T-helper 1 cell treated with Interleukin-12 subunit alpha and Interleukin-12 subunit beta and Interleukin-4 antibody, amounts not matched to agents 30 ng/mL and 1 ng/mL, for 36 hours (primary cell): ENCODE measurements around the gene RAI14. TPM values are rescaled to one million over a fixed set of nuclear protein-coding genes. Genes with fewer than 3 reads are reported as not detected.
"Not testable (repeated sequence)": the region's sequence is repeated elsewhere in the genome, so short reads cannot be mapped to it uniquely, and the experiment has no call there.

ENCODE experiments used
- intact Hi-C: fragments of 100-400 bp; cut with micrococcal nuclease; formaldehyde crosslinking; loops from one replicate; pipeline ENCODE4 v1.15.1; 2024
- total RNA-seq: library from RNA; stranded (reverse); gene quantifications from 2 replicates; pipeline ENCODE4 v1.2.3, GENCODE V29; 2022

Gene RAI14
- total RNA-seq, 1 donor from 2014 or later, result 0.88 TPM

GRCh38 chr5:34697308-34698108 lies 41.4 kb downstream of the RAI14 start:
- intact Hi-C loops, result no loop called here

GRCh38 chr5:34698109-34698419 lies 41.9 kb downstream of the RAI14 start:
- intact Hi-C loops, result no loop called here

DNA sequence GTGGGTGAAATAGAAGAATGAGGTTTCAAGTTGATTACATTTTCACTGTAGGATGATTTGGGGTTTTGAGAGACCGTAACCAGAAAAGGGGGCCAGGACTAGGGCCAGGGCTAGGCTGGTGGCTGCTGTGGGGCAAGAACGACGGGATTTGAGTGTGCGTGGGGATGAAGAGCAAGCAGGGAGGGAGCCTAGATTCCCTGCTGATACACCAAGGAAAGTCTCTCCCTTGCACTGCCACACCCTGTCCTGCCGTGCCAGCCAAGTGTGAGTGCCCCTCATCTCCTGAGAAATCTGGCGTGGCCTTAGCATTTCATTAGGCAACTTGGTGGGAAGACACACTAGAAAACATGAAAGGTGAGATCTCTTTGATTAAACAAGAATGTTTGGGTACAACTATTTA lies 42.6 kb downstream of the RAI14 start:
- intact Hi-C loops, result no loop called here

GRCh38 chr5:34699155-34700077 lies 43.3 kb downstream of the RAI14 start:
- intact Hi-C loops, result no loop called here

DNA sequence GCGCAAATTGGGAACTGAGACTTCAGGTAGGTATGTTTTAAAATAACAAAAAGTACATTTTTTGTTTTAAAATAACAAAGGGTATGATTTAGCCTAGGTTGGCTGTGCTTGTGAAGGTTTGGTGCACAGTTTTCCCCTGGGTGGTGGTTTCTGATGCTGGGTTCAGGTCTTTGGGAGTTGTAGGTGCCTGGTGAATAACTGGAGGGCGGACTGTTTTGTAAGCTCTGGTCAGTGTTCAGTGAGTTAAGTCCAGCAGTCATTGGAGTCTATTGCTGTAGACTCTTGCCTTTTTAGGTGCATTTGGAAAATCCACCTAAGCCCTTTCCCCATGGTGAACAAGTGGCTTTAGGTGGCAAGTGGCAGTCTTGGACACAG lies 43.9 kb downstream of the RAI14 start:
- intact Hi-C loops, result no loop called here

- intact Hi-C loops, result not testable (repeated sequence)
These were observed 45.3 kb downstream of the RAI14 start for GRCh38 chr5:34701442-34701841.

- intact Hi-C loops, result no loop called here
These were observed 47.9 kb downstream of the RAI14 start for GRCh38 chr5:34703767-34704713.

- intact Hi-C loops, result no loop called here
These were observed 50.0 kb downstream of the RAI14 start for GRCh38 chr5:34706084-34706483.

DNA sequence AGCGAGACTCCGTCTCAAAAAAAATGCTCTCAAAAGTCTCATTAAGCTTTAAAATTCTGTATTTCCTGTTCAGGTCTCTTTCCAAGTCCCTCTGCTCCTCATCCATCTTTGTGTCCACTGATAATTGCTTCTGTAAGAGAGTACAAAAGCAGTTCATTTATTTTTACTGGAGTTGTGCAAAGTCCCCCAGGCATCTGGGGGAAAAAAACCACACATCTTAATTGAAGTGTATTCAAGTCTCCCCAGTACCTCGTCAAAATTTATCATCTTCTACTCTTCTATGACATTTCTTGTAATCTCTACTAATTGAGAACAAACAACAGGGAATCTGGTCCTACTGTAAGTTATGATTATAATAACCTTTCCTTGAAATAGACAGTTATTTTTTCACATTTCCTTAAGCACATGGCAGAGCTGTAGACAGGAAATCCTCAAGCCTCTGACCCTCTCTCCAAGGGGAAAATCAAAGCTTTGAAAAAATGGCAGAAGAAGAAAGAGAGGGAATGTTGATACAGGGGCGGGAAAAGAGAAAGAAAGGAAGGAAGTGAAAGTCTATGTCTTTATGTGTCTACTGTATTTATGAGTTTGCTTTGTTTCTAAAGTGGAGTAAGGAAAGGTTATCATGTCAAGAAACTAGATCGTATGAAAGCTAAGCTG lies 51.5 kb downstream of the RAI14 start:
- intact Hi-C loops, result no loop called here

GRCh38 chr5:34708777-34709176 lies 52.6 kb downstream of the RAI14 start:
- intact Hi-C loops, result no loop called here

- intact Hi-C loops, result no loop called here
These were observed 53.9 kb downstream of the RAI14 start for GRCh38 chr5:34709861-34710673.

GRCh38 chr5:34712565-34712964 lies 56.4 kb downstream of the RAI14 start:
- intact Hi-C loops, result no loop called here

DNA sequence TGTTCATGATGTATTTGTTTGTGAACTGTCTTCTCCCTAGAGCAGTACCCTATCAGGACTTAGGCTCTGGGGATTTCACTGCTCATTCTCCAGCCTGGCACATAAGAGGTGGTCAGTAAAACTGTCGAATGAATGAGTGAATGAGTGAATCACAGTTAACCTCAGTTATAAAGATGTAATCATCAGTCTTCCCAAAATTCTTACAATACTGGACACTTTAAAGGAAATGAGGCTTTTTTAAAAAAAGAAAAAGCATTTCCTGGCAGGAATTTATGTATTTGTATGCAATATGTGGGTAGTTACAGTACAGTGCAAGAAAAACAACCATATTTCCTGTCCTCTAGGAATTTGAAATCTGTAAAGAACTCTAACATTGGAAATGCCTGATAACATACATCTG lies 59.6 kb downstream of the RAI14 start:
- intact Hi-C loops, result no loop called here

DNA sequence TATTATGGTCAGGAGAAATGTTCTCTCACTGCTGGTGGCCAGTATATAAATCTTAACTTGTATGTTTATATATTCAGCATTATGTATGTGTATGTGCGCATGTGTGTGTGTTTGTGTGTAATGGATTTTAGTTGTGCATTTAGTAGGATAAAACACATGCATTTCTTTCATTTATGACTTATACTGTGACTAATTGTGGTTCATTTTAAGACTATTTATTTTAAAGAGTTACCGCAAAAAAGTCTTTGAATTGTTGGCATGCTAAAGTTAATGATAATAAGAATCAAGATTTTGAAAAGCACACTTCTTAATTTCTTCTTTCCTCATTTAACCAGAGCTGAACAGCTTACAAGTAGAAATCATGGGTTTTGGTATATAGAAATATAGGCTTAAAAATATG lies 60.9 kb downstream of the RAI14 start:
- intact Hi-C loops, result no loop called here

DNA sequence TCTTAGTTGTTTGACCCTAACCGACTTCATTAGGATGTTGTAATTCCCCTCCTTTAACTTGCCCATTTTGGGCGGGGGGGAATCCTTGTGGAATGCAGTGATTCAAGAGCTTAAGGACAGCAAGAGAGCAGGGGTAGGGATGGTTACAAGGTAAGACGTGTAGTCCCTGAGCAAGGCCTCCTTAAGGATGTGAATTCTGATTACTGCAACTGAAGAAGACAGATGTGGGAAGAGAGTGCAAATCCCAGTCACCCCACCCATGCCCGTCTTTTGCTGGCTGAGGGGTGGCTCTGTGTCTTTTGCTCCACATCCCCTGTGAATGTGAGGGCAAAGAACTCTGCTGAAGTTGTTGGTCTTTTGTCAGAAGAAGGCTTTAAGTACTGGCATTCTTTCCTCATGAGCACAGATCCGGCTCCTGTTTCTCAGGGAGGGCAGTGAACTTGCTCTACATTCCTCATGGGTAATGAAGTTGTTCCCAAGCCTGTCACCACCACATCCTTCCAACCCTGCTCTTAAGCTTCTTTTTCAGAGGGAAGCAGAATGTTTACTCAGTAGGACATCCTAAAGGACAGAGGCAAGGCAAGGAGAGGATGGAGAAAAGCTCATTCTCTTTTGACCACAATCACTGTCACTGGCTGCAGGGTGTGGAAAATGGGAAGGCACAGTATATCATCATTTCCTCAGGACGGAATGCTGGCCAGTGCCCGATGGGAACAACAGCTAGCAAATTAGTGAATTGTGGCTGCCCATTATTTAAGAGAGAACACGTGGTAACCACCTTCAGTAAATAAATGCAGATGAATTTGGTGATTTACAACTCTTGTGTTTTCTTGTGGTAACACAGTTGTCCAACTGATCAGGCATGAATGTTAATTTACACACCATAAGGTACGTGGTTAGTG lies 61.5 kb downstream of the RAI14 start:
- intact Hi-C loops, result no loop called here

- intact Hi-C loops, result no loop called here
These were observed 62.4 kb downstream of the RAI14 start for GRCh38 chr5:34718516-34718915.

GRCh38 chr5:34719029-34719428 lies 62.9 kb downstream of the RAI14 start:
- intact Hi-C loops, result no loop called here

DNA sequence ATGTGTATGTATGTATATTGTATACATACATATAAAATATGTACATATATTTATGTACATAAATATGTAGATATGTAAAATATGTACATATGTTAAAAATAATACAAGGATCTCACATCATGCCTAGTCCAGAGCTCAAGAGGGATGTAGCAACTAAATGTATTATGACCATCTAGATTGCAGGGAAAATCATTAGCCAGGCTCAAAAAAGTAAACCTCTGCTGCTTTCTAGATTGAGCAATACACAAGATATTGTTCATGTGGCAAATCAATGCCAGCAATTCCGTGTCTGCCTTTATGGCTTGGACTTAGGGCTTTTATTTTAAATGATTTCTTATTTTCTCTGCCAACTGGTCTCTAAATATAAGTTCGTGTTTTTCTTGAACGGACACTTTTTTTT lies 65.2 kb downstream of the RAI14 start:
- intact Hi-C loops, result no loop called here

GRCh38 chr5:34722183-34722582 lies 66.1 kb downstream of the RAI14 start:
- intact Hi-C loops, result no loop called here
